ENCODE results near the gene UBA3. TPM values are rescaled to one million over a fixed set of nuclear protein-coding genes. Genes with fewer than 3 reads are reported as not detected.
A peak's percentile ranks its signal among the peaks of the same experiment; 100 is the strongest.

UBA3 gene
- 100 to 1,000 TPM in 2 of 4 donors, 10 to 100 TPM in 2; 62.9 to 122 (median 91.0) TPM for total RNA-seq

DNA sequence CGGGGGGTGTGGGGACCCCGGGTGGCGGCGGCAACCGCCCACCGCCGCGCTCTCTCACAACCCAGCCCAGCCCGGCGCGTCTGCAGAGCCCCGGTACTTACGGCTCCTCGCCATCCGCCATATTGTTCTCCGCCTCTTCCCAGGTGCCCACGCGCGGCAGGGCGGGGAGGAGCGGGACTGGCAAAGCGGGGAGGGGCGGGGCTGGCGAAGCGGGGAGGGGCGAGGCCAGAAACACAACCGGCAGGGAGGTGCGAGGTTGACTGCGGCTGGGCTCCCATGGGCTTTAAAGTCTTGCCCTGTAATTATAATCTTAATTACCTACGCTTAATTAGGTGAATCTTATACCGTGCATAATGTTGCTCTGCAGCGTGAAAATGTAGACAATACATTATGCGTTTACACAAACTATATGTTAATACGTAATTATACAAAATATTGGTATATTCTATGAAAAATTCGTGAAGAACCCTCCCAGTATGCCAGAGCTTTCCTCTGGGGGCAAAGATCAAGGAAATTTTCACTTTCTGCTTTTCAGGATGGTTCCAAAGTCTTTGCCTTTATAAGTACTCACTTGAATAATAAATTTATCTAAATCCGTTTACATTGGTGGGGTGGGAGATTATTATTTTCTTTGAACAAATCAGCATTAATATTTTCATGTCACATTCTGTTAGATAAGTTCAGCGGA is at the start of gene UBA3:
UBA3 (minus strand) TSS at position 133 of the 688 bp plus-strand sequence; CDS start at position 121, 12 bp downstream.
- no peaks in the 10 kb centered on the region for H3K27me3 ChIP-seq
- peaks cover 3 to 4% of the 10 kb centered on the region in 2 donors for H3K4me1 ChIP-seq
- peak within 1 kb of the TSS; percentile 68 to 94 for H3K4me3 ChIP-seq
- intact Hi-C loops (cut with DNase I; ENCODE audit: low total_unique reads): no loop called here
- TF ChIP-seq, protein P1, sequence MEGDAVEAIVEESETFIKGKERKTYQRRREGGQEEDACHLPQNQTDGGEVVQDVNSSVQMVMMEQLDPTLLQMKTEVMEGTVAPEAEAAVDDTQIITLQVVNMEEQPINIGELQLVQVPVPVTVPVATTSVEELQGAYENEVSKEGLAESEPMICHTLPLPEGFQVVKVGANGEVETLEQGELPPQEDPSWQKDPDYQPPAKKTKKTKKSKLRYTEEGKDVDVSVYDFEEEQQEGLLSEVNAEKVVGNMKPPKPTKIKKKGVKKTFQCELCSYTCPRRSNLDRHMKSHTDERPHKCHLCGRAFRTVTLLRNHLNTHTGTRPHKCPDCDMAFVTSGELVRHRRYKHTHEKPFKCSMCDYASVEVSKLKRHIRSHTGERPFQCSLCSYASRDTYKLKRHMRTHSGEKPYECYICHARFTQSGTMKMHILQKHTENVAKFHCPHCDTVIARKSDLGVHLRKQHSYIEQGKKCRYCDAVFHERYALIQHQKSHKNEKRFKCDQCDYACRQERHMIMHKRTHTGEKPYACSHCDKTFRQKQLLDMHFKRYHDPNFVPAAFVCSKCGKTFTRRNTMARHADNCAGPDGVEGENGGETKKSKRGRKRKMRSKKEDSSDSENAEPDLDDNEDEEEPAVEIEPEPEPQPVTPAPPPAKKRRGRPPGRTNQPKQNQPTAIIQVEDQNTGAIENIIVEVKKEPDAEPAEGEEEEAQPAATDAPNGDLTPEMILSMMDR (IDR thresholded peaks at IDR 0.05): no peak
- TF ChIP-seq POLR2A (IDR thresholded peaks at IDR 0.05): peak; percentile 41
- no peaks in the 10 kb centered on the region for H3K9me3 ChIP-seq
- no peaks in the 10 kb centered on the region for H3K36me3 ChIP-seq
- H3K27ac ChIP-seq: peak within 1 kb of the TSS; percentile 81 to 86
- DNase-seq: peak; percentile 88 to 89

DNA sequence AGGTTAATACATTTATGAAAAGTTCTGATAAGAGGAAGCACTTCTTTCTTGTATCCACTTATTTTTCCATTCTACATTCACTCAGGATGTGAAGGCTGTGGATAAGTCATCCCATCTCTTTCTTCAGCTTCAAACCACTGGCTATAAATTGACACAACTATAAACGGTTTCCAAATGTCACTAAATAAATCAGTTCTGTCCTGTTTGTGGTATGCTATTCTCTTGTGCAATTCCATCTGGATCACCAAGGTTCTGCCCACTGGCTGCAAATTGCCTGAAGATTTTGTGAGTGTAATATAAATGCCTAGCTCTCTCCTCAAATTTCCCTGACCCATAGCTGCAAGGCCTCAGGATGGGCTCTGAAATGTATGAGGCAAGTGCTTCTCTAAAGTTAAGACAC is 49.4 kb upstream of the UBA3 start:
- H3K4me3 ChIP-seq: no peak overlapping the region
- DNase-seq: no peak
- intact Hi-C loops (cut with DNase I; ENCODE audit: low total_unique reads): no loop called here
- no peak overlapping the region for H3K27ac ChIP-seq
- H3K27me3 ChIP-seq: no peaks in the 10 kb centered on the region
- no peaks in the 10 kb centered on the region for H3K9me3 ChIP-seq
- H3K36me3 ChIP-seq: no peaks in the 10 kb centered on the region
- no peak for TF ChIP-seq POLR2A (IDR thresholded peaks at IDR 0.05)
- TF ChIP-seq, protein P1 (IDR thresholded peaks at IDR 0.05): no peak
- H3K4me1 ChIP-seq: no peaks in the 10 kb centered on the region

DNA sequence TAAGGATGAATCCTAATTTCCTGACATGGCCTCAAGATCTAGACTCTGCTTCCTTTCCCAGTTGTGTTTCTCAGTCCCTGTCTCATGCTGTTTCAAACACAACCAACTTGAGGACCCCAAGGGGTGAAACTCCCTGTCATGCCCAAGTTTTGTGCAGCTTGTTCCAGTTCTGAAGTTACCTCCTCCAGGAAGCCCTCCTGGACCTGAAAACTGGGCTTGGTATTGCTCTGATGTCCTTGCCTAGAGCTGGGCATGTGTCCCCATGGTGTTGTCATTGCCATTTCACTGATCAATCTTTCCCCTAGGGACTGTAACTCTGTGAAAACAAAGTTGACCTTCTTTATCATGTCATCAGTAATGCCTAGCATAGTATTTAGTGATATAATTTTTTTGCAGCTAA is 48.3 kb upstream of the UBA3 start:
- no peaks in the 10 kb centered on the region for H3K4me1 ChIP-seq
- TF ChIP-seq, protein P1 (IDR thresholded peaks at IDR 0.05): no peak
- no peak for TF ChIP-seq POLR2A (IDR thresholded peaks at IDR 0.05)
- no peaks in the 10 kb centered on the region for H3K36me3 ChIP-seq
- DNase-seq: no peak
- H3K9me3 ChIP-seq: no peaks in the 10 kb centered on the region
- H3K27me3 ChIP-seq: no peaks in the 10 kb centered on the region
- no peak overlapping the region for H3K27ac ChIP-seq
- intact Hi-C loops (cut with DNase I; ENCODE audit: low total_unique reads): no loop called here
- H3K4me3 ChIP-seq: no peak overlapping the region

DNA sequence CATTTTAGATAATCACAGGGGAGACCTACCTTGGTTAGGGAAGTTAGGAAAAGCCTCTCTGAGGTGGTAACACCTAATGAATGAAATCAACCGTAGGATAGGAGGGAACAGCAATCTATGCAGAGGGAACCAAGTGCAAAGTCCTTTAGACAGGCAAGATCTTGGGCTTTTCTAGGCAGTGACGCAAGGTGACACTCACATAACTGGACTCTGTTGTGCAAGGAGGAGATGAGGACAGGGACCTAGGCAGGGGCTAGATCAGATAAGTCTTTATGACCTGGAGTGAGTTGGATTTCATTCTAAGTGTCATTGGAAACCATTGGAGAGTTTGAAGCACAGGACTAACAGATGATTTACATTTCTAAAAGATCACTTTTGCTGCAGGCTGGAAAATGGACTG is 46.8 kb upstream of the UBA3 start:
- intact Hi-C loops (cut with DNase I; ENCODE audit: low total_unique reads): no loop called here
- no peaks in the 10 kb centered on the region for H3K27me3 ChIP-seq
- no peak for TF ChIP-seq POLR2A (IDR thresholded peaks at IDR 0.05)
- TF ChIP-seq, protein P1 (IDR thresholded peaks at IDR 0.05): no peak
- no peak overlapping the region for H3K4me3 ChIP-seq
- no peaks in the 10 kb centered on the region for H3K36me3 ChIP-seq
- no peaks in the 10 kb centered on the region for H3K9me3 ChIP-seq
- DNase-seq: no peak
- no peaks in the 10 kb centered on the region for H3K4me1 ChIP-seq
- H3K27ac ChIP-seq: no peak overlapping the region

DNA sequence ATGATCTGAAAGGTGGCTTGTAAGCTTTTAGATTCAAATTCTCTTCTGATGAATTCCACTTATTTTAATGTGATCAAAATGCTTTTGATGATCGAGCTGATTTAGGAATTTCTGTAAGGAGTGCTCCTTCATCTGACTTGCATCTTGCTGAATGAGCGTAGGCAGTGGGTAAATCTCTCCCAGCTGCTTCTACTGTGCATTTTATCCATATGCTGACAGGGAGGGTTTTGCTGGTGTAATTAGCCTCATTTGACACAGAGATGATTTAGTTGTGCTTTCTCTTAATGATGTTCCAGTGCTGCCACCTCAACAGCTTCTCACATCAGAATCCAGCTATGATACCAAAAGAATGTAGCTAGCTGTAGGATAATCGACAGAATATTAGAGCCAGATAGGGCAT is 46.1 kb upstream of the UBA3 start:
- no peak for DNase-seq
- H3K9me3 ChIP-seq: no peaks in the 10 kb centered on the region
- H3K4me3 ChIP-seq: no peak overlapping the region
- intact Hi-C loops (cut with DNase I; ENCODE audit: low total_unique reads): no loop called here
- TF ChIP-seq POLR2A (IDR thresholded peaks at IDR 0.05): no peak
- TF ChIP-seq, protein P1 (IDR thresholded peaks at IDR 0.05): no peak
- H3K4me1 ChIP-seq: no peaks in the 10 kb centered on the region
- H3K27me3 ChIP-seq: no peaks in the 10 kb centered on the region
- no peak overlapping the region for H3K27ac ChIP-seq
- H3K36me3 ChIP-seq: no peaks in the 10 kb centered on the region

Measured in uterus (tissue), 4 donors.